ENCODE results near the gene GBP3.

- TF ChIP-seq, protein P1, sequence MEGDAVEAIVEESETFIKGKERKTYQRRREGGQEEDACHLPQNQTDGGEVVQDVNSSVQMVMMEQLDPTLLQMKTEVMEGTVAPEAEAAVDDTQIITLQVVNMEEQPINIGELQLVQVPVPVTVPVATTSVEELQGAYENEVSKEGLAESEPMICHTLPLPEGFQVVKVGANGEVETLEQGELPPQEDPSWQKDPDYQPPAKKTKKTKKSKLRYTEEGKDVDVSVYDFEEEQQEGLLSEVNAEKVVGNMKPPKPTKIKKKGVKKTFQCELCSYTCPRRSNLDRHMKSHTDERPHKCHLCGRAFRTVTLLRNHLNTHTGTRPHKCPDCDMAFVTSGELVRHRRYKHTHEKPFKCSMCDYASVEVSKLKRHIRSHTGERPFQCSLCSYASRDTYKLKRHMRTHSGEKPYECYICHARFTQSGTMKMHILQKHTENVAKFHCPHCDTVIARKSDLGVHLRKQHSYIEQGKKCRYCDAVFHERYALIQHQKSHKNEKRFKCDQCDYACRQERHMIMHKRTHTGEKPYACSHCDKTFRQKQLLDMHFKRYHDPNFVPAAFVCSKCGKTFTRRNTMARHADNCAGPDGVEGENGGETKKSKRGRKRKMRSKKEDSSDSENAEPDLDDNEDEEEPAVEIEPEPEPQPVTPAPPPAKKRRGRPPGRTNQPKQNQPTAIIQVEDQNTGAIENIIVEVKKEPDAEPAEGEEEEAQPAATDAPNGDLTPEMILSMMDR (IDR thresholded peaks at IDR 0.05 in 4 of 5, conservative IDR thresholded peaks at IDR 0.05 in 1 of 5): no peak
- no peak for TF ChIP-seq POLR2A (IDR thresholded peaks at IDR 0.05)
Observed at GRCh38 chr1:89051955-89052312, 29.3 kb upstream of the GBP3 start.

Data from gastrocnemius medialis (tissue), 4 donors.